ENCODE results near the gene HOXA7. TPM values are rescaled to one million over a fixed set of nuclear protein-coding genes. Genes with fewer than 3 reads are reported as not detected.

Gene HOXA7
- total and polyA plus RNA-seq, 2 donors (not counting 1 experiment from before 2014, with no cell fraction given), result 0.37 TPM; not detected in 1

GRCh38 chr7:27104341-27105058, 52.0 kb downstream of the HOXA7 start:
- Mint-ChIP-seq H3K27me3 (peaks cover 61% of the 10 kb centered on the region), H3K9me3 (ENCODE audit: insufficient read depth) (no peaks in the 10 kb centered on the region), H3K4me3 (no peak overlapping the region), H3K27ac (no peak overlapping the region), H3K4me1 (peaks cover 18% of the 10 kb centered on the region)
- H3K79me2 ChIP-seq (ENCODE audit: control insufficient read depth, insufficient read depth, low read length), result no peaks in the 10 kb centered on the region
- no peak overlapping the region for H3K4me2 ChIP-seq (replicated peaks; ENCODE audit: low read depth, low read length, poor library complexity, severe bottlenecking)
- H3K27me3 ChIP-seq (replicated peaks in 1 of 4; ENCODE audit: control extremely low read depth in 1 of 4, control insufficient read depth in 3 of 4, insufficient read depth in 4 of 4, low read length in 3 of 4), result peaks cover 0 to 54% (median 47%) of the 10 kb centered on the region in 4 experiments
- DNase-seq (no peak), ATAC-seq (ENCODE audit: low read depth) (no peak)
- H3K36me3 ChIP-seq (replicated peaks in 1 of 2; ENCODE audit: control extremely low read depth in 1 of 2, control insufficient read depth in 1 of 2, extremely low read depth in 1 of 2, insufficient read depth in 2 of 2, low read length in 1 of 2), result no peaks in the 10 kb centered on the region
- H3K4me1 ChIP-seq (ENCODE audit: control insufficient read depth in 2 of 2, insufficient read depth in 2 of 2, low read length in 2 of 2), result peaks cover 13 to 19% of the 10 kb centered on the region in 2 donors
- H3K9ac ChIP-seq (ENCODE audit: low read length), result no peak overlapping the region
- H3K27ac ChIP-seq (ENCODE audit: low read length in 2 of 2), result no peak overlapping the region
- H3K4me3 ChIP-seq (ENCODE audit: control extremely low read depth in 1 of 5, extremely low read depth in 1 of 5, insufficient read depth in 1 of 5, low read depth in 2 of 5, low read length in 4 of 5), result no peak overlapping the region
- no peak overlapping the region for H2AFZ ChIP-seq (ENCODE audit: insufficient read depth, low read depth, low read length, poor library complexity, severe bottlenecking)
- CTCF ChIA-PET, result interaction anchor here (1.7 kb wide), 1 partner anchor 57 kb away, joined by 4 read pairs; no protein-coding TSS in a partner anchor
- 94% methylated on average over 4 of the region's 13 CpGs for WGBS (ENCODE audit: insufficient coverage)
- peaks cover 0 to 31% (median 0%) of the 10 kb centered on the region in 3 donors for H3K9me3 ChIP-seq (ENCODE audit: control extremely low read depth in 1 of 3, control insufficient read depth in 2 of 3, insufficient read depth in 1 of 3, low read length in 2 of 3)
- H4K20me1 ChIP-seq (ENCODE audit: control insufficient read depth, insufficient read depth, low read length, poor library complexity, severe bottlenecking), result no peaks in the 10 kb centered on the region
- POLR2A ChIA-PET, result no interaction called here
- TF ChIP-seq, protein P1, sequence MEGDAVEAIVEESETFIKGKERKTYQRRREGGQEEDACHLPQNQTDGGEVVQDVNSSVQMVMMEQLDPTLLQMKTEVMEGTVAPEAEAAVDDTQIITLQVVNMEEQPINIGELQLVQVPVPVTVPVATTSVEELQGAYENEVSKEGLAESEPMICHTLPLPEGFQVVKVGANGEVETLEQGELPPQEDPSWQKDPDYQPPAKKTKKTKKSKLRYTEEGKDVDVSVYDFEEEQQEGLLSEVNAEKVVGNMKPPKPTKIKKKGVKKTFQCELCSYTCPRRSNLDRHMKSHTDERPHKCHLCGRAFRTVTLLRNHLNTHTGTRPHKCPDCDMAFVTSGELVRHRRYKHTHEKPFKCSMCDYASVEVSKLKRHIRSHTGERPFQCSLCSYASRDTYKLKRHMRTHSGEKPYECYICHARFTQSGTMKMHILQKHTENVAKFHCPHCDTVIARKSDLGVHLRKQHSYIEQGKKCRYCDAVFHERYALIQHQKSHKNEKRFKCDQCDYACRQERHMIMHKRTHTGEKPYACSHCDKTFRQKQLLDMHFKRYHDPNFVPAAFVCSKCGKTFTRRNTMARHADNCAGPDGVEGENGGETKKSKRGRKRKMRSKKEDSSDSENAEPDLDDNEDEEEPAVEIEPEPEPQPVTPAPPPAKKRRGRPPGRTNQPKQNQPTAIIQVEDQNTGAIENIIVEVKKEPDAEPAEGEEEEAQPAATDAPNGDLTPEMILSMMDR (IDR thresholded peaks at IDR 0.05), result no peak
- TF ChIP-seq EZH2 (IDR thresholded peaks at IDR 0.05; ENCODE audit: borderline replicate concordance, insufficient read depth, low read depth, low read length, poor library complexity, severe bottlenecking), result no peak
- intact Hi-C loops (cut with micrococcal nuclease), result no loop called here

Small RNA genes within 50 kb of the gene (small RNA-seq; reads per million reads assigned to genes)
- gene AC004080.5 (ENCODE audit: insufficient read length, low read depth, low replicate concordance), result not detected
- not detected for gene RF02140 (ENCODE audit: insufficient read length, low read depth, low replicate concordance)
- gene RF02141 (ENCODE audit: insufficient read length, low read depth, low replicate concordance), result not detected

Other genes with a start within 250 kb of the HOXA7 start
- gene HOXA1, start 60.7 kb downstream of the HOXA7 start, total RNA-seq, result 0.37 and 0.87 TPM in 2 replicates
- gene HOXA1, start 60.7 kb downstream of the HOXA7 start, polyA plus RNA-seq, result 0.07 and 0.13 TPM in 2 replicates
- gene HOXA2, start 54.0 kb downstream of the HOXA7 start, total RNA-seq, result not detected in 2 replicates
- not detected in 2 replicates for gene HOXA2, start 54.0 kb downstream of the HOXA7 start, polyA plus RNA-seq
- 0.24 TPM in 1 of 2 replicates, not detected in the other for gene HOXA4, start 25.9 kb downstream of the HOXA7 start, total RNA-seq
- 0.30 TPM in 1 of 2 replicates, not detected in the other for gene HOXA4, start 25.9 kb downstream of the HOXA7 start, polyA plus RNA-seq
- not detected in 2 replicates for gene HOXA5, start 13.0 kb downstream of the HOXA7 start, total RNA-seq
- gene HOXA5, start 13.0 kb downstream of the HOXA7 start, polyA plus RNA-seq, result 0.07 TPM in 1 of 2 replicates, not detected in the other
- gene HOXA6, start 8.9 kb downstream of the HOXA7 start, total RNA-seq, result 0.49 TPM in 1 of 2 replicates, not detected in the other
- gene HOXA6, start 8.9 kb downstream of the HOXA7 start, polyA plus RNA-seq, result 0.18 TPM in 1 of 2 replicates, not detected in the other
- gene HOXA3, start 4.1 kb downstream of the HOXA7 start, total RNA-seq, result not detected in 2 replicates
- 0.07 TPM in 1 of 2 replicates, not detected in the other for gene HOXA3, start 4.1 kb downstream of the HOXA7 start, polyA plus RNA-seq
- gene HOXA9, start 8.9 kb upstream of the HOXA7 start, total RNA-seq, result not detected in 2 replicates
- gene HOXA9, start 8.9 kb upstream of the HOXA7 start, polyA plus RNA-seq, result 0.07 TPM in 1 of 2 replicates, not detected in the other
- not detected in 2 replicates for gene HOXA10, start 17.6 kb upstream of the HOXA7 start, total RNA-seq
- not detected in 2 replicates for gene HOXA10, start 17.6 kb upstream of the HOXA7 start, polyA plus RNA-seq
- gene HOXA11, start 28.6 kb upstream of the HOXA7 start, total RNA-seq, result not detected in 2 replicates
- not detected in 2 replicates for gene HOXA11, start 28.6 kb upstream of the HOXA7 start, polyA plus RNA-seq
- gene HOXA13, start 43.4 kb upstream of the HOXA7 start, total RNA-seq, result not detected in 2 replicates
- not detected in 2 replicates for gene HOXA13, start 43.4 kb upstream of the HOXA7 start, polyA plus RNA-seq
- not detected in 2 replicates for gene EVX1, start 86.1 kb upstream of the HOXA7 start, total RNA-seq
- gene EVX1, start 86.1 kb upstream of the HOXA7 start, polyA plus RNA-seq, result not detected in 2 replicates

Data from B cell (primary cell).